ENCODE results near the gene UPP1. TPM values are rescaled to one million over a fixed set of nuclear protein-coding genes. Genes with fewer than 3 reads are reported as not detected.

Gene UPP1
- total RNA-seq, 1 donor from 2014 or later = 10.6 TPM

DNA sequence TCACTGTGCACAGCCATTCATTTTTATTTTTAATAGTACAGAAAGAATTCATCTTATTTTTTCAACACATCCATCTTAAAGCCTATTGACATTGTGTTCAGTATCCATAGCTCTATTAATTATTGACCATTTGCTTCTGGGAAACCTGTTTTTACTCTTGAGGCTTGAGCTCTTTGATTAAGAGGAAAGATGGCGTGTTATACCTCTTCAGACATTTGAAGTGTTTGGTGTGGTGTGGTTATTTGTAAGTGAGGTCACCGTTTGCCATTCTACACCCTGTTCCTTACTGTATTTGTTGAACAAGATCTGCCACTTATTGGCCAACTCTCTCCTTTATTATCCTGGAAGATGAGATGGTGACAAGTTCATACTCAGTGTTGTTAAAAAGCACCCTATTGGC lies 35.3 kb upstream of the UPP1 start:
- TF ChIP-seq, protein P1, sequence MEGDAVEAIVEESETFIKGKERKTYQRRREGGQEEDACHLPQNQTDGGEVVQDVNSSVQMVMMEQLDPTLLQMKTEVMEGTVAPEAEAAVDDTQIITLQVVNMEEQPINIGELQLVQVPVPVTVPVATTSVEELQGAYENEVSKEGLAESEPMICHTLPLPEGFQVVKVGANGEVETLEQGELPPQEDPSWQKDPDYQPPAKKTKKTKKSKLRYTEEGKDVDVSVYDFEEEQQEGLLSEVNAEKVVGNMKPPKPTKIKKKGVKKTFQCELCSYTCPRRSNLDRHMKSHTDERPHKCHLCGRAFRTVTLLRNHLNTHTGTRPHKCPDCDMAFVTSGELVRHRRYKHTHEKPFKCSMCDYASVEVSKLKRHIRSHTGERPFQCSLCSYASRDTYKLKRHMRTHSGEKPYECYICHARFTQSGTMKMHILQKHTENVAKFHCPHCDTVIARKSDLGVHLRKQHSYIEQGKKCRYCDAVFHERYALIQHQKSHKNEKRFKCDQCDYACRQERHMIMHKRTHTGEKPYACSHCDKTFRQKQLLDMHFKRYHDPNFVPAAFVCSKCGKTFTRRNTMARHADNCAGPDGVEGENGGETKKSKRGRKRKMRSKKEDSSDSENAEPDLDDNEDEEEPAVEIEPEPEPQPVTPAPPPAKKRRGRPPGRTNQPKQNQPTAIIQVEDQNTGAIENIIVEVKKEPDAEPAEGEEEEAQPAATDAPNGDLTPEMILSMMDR (IDR thresholded peaks at IDR 0.05; ENCODE audit: unreplicated experiment) = no peak
- Mint-ChIP-seq H3K9me3 (ENCODE audit: low read depth) (peaks cover 8% of the 10 kb centered on the region), H3K4me3 (ENCODE audit: low read depth) (no peak overlapping the region), H3K27ac (no peak overlapping the region), H3K4me1 (ENCODE audit: low read depth) (peaks cover 2% of the 10 kb centered on the region), H3K27me3 (peaks cover 3% of the 10 kb centered on the region), H3K36me3 (ENCODE audit: insufficient read depth) (peaks cover 2% of the 10 kb centered on the region)
- no peak for DNase-seq (ENCODE audit: low spot score, unreplicated experiment)

DNA sequence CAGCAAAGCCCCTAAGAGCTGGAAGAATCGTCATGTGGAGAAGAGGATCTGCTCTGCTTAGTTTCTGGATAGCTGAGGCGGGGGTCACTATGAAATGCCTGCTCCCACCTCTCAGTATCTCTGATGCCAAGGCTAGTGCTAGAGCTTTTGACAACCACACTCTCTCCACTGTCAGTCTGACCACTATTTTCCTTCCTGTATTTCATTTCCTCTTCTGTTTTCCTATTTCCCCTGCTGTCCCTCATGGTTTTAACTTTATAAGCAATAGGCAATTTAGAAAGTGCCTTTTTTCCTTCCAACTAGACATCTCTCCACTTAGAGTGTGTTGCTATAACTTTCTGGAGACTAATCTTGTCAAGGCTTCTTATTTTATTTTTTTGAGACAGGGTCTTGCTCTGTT lies 30.1 kb upstream of the UPP1 start:
- TF ChIP-seq, protein P1 (IDR thresholded peaks at IDR 0.05; ENCODE audit: unreplicated experiment) = no peak
- peaks cover 2% of the 10 kb centered on the region for H3K36me3 Mint-ChIP-seq (ENCODE audit: insufficient read depth)
- peaks cover 16% of the 10 kb centered on the region for H3K9me3 Mint-ChIP-seq (ENCODE audit: low read depth)
- H3K4me3 Mint-ChIP-seq (ENCODE audit: low read depth) = no peak overlapping the region
- no peaks in the 10 kb centered on the region for H3K27me3 Mint-ChIP-seq
- no peaks in the 10 kb centered on the region for H3K4me1 Mint-ChIP-seq (ENCODE audit: low read depth)
- H3K27ac Mint-ChIP-seq = no peak overlapping the region
- DNase-seq (ENCODE audit: low spot score, unreplicated experiment) = no peak

DNA sequence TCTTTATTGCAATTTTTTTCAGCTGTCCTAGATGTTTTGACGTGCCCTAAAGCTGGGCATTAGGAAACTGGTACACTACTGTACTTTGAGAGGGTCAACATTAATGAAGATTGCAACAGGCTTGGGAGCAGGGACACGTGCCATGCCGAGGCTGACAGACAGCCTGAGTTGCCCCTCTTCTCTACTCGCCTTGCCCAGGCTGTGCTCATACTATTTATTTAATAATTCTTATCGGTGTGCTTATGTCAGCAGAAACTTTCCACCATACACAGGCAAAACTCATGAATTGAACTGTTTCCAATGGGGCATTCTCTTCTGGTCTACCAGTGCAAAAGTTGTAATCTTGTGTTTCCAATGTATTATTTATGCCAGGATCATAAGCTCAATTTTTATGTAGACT lies 29.4 kb upstream of the UPP1 start:
- Mint-ChIP-seq H3K4me3 (ENCODE audit: low read depth) (no peak overlapping the region), H3K9me3 (ENCODE audit: low read depth) (peaks cover 17% of the 10 kb centered on the region), H3K4me1 (ENCODE audit: low read depth) (no peaks in the 10 kb centered on the region), H3K27ac (no peak overlapping the region), H3K27me3 (no peaks in the 10 kb centered on the region), H3K36me3 (ENCODE audit: insufficient read depth) (peaks cover 2% of the 10 kb centered on the region)
- TF ChIP-seq, protein P1 (IDR thresholded peaks at IDR 0.05; ENCODE audit: unreplicated experiment) = no peak
- no peak for DNase-seq (ENCODE audit: low spot score, unreplicated experiment)

GRCh38 chr7:48063985-48064384 lies 25.1 kb upstream of the UPP1 start:
- Mint-ChIP-seq H3K4me1 (ENCODE audit: low read depth) (peaks cover 4% of the 10 kb centered on the region), H3K36me3 (ENCODE audit: insufficient read depth) (no peaks in the 10 kb centered on the region), H3K27me3 (no peaks in the 10 kb centered on the region), H3K27ac (no peak overlapping the region), H3K9me3 (ENCODE audit: low read depth) (peaks cover 9% of the 10 kb centered on the region), H3K4me3 (ENCODE audit: low read depth) (no peak overlapping the region)
- TF ChIP-seq, protein P1 (IDR thresholded peaks at IDR 0.05; ENCODE audit: unreplicated experiment) = no peak
- no peak for DNase-seq (ENCODE audit: low spot score, unreplicated experiment)

GRCh38 chr7:48067475-48067874 lies 21.6 kb upstream of the UPP1 start:
- H3K9me3 Mint-ChIP-seq (ENCODE audit: low read depth) = peaks cover 16% of the 10 kb centered on the region
- H3K36me3 Mint-ChIP-seq (ENCODE audit: insufficient read depth) = peaks cover 1% of the 10 kb centered on the region
- no peak overlapping the region for H3K4me3 Mint-ChIP-seq (ENCODE audit: low read depth)
- peaks cover 4% of the 10 kb centered on the region for H3K4me1 Mint-ChIP-seq (ENCODE audit: low read depth)
- no peak overlapping the region for H3K27ac Mint-ChIP-seq
- no peak for DNase-seq (ENCODE audit: low spot score, unreplicated experiment)
- no peaks in the 10 kb centered on the region for H3K27me3 Mint-ChIP-seq
- TF ChIP-seq, protein P1 (IDR thresholded peaks at IDR 0.05; ENCODE audit: unreplicated experiment) = no peak
